Medulla oblongata (tissue), 1 donor: ENCODE results near the gene C1QTNF5.

Source experiments
- DNase-seq: peaks from one replicate; pipeline ENCODE4 v3.0.0-alpha.2; 2015; ENCODE audit errors: extremely low spot score

C1QTNF5 gene

DNA sequence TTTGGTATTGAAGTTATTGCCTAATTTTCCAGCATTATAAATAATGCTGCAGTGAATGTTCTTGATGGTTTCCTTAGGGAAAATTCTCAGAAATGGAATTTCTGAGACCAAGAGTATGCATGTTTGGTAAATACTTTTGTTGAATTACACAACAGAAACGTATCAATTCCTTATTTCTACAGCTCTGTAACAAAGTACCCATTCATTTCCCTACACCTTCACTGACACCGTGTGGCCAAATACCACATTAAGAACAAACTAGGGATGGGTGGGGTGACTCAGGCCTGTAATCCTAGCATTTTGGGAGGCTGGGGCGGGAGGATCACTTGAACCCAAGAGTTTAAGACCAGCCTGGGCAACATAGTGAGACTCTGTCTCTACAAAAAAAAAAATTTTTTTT is 45.5 kb downstream of the C1QTNF5 start:
- DNase-seq, result no peak

DNA sequence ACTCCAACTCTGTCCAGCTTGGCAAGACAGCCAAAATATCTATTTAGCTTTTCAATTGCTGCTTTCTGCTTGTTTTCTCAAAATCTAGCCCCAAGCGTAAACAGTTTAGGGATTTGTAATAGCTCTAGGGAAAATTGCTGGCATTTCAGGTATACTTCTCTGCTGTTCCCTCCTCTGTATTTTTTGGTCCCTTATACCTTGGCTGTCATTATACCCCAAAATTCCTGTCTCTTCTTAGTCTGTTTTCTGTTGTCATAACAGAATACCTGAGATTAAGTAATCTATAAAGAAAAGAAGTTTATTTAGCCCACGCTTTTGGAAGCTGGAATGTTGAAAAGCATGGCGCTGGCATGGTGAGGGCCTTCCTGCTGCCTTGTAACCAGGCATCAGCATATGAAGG is 47.2 kb downstream of the C1QTNF5 start:
- no peak for DNase-seq

DNA sequence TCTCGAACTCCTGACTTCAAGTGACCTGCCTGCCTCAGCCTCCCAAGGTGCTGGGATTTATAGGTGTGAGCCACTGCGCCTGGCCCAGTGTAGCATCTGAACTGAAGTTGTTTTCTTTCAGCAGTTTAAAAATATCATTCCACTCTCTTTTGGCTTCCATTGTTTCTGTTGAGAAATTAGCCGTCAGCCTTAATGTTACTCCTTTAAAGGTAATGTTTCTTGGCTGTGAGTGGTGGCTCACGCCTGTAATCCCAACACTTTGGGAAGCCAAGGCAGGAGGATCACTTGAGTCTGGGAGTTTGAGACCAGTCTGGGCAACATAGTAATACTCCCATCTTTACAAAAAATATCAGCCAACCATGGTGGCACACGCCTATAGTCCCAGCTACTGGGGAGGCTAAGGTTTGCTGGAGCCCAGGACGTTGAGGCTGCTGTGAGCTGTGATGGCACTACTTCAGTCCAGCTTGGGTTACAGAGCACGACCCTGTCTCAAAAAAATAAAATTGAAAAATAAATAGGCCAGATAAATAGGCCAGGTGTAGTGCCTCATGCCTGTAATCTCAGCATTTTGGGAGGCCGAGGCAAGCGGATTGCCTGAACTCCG is 49.7 kb downstream of the C1QTNF5 start:
- DNase-seq, result no peak
